Measurements from ENCODE around the gene BACE1.
"Not testable (repeated sequence)": the region's sequence is repeated elsewhere in the genome, so short reads cannot be mapped to it uniquely, and the experiment has no call there.

BACE1 gene

GRCh38 chr11:117328375-117329010, 12.4 kb upstream of the BACE1 start:
- Histone ChIP-seq H3K9me3 (ENCODE audit: control insufficient read depth, insufficient read depth, low read length) (no peaks in the 10 kb centered on the region), H3K36me3 (ENCODE audit: control insufficient read depth, low read length) (no peaks in the 10 kb centered on the region), H3K9me2 (replicated peaks; ENCODE audit: control insufficient read depth, low read length) (no peaks in the 10 kb centered on the region), H3F3A (ENCODE audit: control insufficient read depth, insufficient read depth) (peaks cover 6% of the 10 kb centered on the region; the same call in 1 of the 2 replicates), H3K79me2 (ENCODE audit: control insufficient read depth, low read length) (peaks cover 13% of the 10 kb centered on the region), H3K4me1 (ENCODE audit: control insufficient read depth, low read length) (peaks cover 17% of the 10 kb centered on the region), H3K27me3 (ENCODE audit: control insufficient read depth, low read length) (no peaks in the 10 kb centered on the region), H3K4me2 (ENCODE audit: low read length) (peak overlapping the region; percentile 78), H3K4me3 (ENCODE audit: low read length) (peak overlapping the region; percentile 91), H4K20me1 (ENCODE audit: control insufficient read depth, insufficient read depth, low read depth, low read length) (no peaks in the 10 kb centered on the region), H3K27ac (ENCODE audit: low read depth, low read length) (peak overlapping the region; percentile 72)
- no peak for TF ChIP-seq CTCF (IDR thresholded peaks at IDR 0.05; ENCODE audit: low read depth, low read length, poor library complexity, severe bottlenecking)
- no peak for TF ChIP-seq EZH2phosphoT487 (IDR thresholded peaks at IDR 0.05; ENCODE audit: borderline replicate concordance, low read length)

- H3F3A ChIP-seq (ENCODE audit: control insufficient read depth, insufficient read depth), result peaks cover 6% of the 10 kb centered on the region; the same call in 1 of the 2 replicates
- H3K4me3 ChIP-seq (ENCODE audit: low read length), result peak within 1 kb of the TSS; percentile 91
- no peaks in the 10 kb centered on the region for H3K36me3 ChIP-seq (ENCODE audit: control insufficient read depth, low read length)
- H3K4me1 ChIP-seq (ENCODE audit: control insufficient read depth, low read length), result peaks cover 17% of the 10 kb centered on the region
- H3K9me3 ChIP-seq (ENCODE audit: control insufficient read depth, insufficient read depth, low read length), result no peaks in the 10 kb centered on the region
- H3K79me2 ChIP-seq (ENCODE audit: control insufficient read depth, low read length), result peaks cover 13% of the 10 kb centered on the region
- peak within 1 kb of the TSS; percentile 78 for H3K4me2 ChIP-seq (ENCODE audit: low read length)
- H3K27me3 ChIP-seq (ENCODE audit: control insufficient read depth, low read length), result no peaks in the 10 kb centered on the region
- TF ChIP-seq CTCF (IDR thresholded peaks at IDR 0.05; ENCODE audit: low read depth, low read length, poor library complexity, severe bottlenecking), result no peak
- no peak for TF ChIP-seq EZH2phosphoT487 (IDR thresholded peaks at IDR 0.05; ENCODE audit: borderline replicate concordance, low read length)
- no peaks in the 10 kb centered on the region for H4K20me1 ChIP-seq (ENCODE audit: control insufficient read depth, insufficient read depth, low read depth, low read length)
- no peaks in the 10 kb centered on the region for H3K9me2 ChIP-seq (replicated peaks; ENCODE audit: control insufficient read depth, low read length)
- peak within 1 kb of the TSS; percentile 72 for H3K27ac ChIP-seq (ENCODE audit: low read depth, low read length)
These were observed 11.7 kb upstream of the BACE1 start, which contains the start of gene CEP164 for GRCh38 chr11:117327567-117328374. TSS of gene CEP164 (plus strand) at chr11:117327854. CDS start at chr11:117338587, 10,733 bp downstream.

DNA sequence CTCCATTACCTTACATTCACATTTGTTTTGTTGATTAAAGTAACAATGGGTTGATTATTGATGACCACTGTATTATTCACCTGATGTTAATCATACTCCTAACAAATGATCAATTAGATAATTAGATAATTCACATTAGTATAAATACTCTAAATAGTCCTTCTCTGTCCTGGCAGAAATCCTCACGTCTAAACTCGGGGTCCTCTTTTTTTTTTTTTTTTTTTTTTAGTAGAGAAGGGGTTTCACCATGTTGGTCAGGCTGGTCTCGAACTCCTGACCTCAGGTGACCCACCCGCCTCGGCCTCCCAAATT, 11.2 kb upstream of the BACE1 start:
- H3K4me2 ChIP-seq (ENCODE audit: low read length), result peak overlapping the region; percentile 78
- H3K9me2 ChIP-seq (replicated peaks; ENCODE audit: control insufficient read depth, low read length); H4K20me1 ChIP-seq (ENCODE audit: control insufficient read depth, insufficient read depth, low read depth, low read length); H3K27me3 ChIP-seq (ENCODE audit: control insufficient read depth, low read length); H3K9me3 ChIP-seq (ENCODE audit: control insufficient read depth, insufficient read depth, low read length); H3F3A ChIP-seq (ENCODE audit: control insufficient read depth, insufficient read depth); H3K36me3 ChIP-seq (ENCODE audit: control insufficient read depth, low read length): not testable (repeated sequence)
- H3K27ac ChIP-seq (ENCODE audit: low read depth, low read length), result peak overlapping the region; percentile 72; the same call in 1 of the 2 replicates
- H3K4me3 ChIP-seq (ENCODE audit: low read length), result peak overlapping the region; percentile 91
- H3K4me1 ChIP-seq (ENCODE audit: control insufficient read depth, low read length), result peaks cover 17% of the 10 kb centered on the region
- peaks cover 13% of the 10 kb centered on the region for H3K79me2 ChIP-seq (ENCODE audit: control insufficient read depth, low read length)

All from DOHH2 (cell line).